Measurements from ENCODE around the gene ZFTA.

DNA sequence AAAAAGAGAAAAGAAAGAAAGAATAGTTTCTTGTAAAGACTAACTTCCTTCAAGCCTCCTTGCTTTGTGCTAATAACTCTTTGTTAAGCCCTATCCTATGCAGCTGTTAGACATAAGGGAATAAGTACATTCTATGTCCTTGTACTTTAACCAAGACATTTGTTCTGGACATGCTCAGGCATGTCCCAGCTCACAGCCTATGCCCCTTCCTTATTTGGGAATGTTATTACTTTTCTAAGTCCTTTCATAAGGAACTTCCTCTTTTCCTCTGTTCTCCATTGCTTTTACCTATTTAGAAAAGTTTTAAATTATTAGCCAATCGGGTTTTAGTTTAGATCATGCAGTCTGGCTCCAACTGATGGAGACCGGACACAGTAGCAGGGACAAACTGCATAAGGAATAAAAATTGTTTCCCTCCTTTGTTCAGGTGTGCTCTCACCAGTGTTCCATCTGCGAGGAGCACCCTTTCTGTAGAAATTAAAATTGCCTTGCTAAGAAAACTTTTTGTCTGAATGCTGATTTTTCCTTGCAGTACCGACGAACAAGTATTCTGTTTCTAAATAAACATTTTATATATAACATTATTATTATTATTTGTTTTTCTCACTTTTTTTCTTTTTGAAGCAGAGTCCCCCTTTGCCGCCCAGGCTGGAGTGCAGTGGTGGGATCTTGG is 23.1 kb upstream of the ZFTA start:
- TF ChIP-seq CTCF (IDR thresholded peaks at IDR 0.05; ENCODE audit: low read depth, low read length, poor library complexity, severe bottlenecking) (no peak), EZH2phosphoT487 (IDR thresholded peaks at IDR 0.05; ENCODE audit: borderline replicate concordance, low read length) (no peak)

All from DOHH2 (cell line).